HUES64 (cell line): ENCODE measurements around the gene SPEG.

ENCODE experiments used
- H3K27ac ChIP-seq: 2 replicates; pipeline ENCODE4 v1.7.0; 2013; ENCODE audit warnings: low read depth, low read length, inconsistent platforms
- H3K27me3 ChIP-seq: 2 replicates; pipeline ENCODE4 v1.6.1; 2013; ENCODE audit warnings: mild to moderate bottlenecking, low read length; ENCODE audit not compliant: insufficient read depth
- H3K36me3 ChIP-seq: 2 replicates; pipeline ENCODE4 v1.6.1; 2013; ENCODE audit warnings: mild to moderate bottlenecking, low read length; ENCODE audit not compliant: insufficient read depth
- H3K4me1 ChIP-seq: 2 replicates; pipeline ENCODE4 v1.6.1; 2013; ENCODE audit warnings: mild to moderate bottlenecking, low read length, moderate library complexity; ENCODE audit not compliant: insufficient read depth
- H3K4me3 ChIP-seq: 2 replicates; pipeline ENCODE4 v1.5.1; 2013; ENCODE audit warnings: mild to moderate bottlenecking, low read length, moderate library complexity
- H3K9ac ChIP-seq: 2 replicates; pipeline ENCODE4 v1.6.1; 2013; ENCODE audit warnings: mild to moderate bottlenecking, low read depth, low read length
- H3K9me3 ChIP-seq: 2 replicates; pipeline ENCODE4 v1.6.1; 2013; ENCODE audit warnings: low read depth, low read length; ENCODE audit not compliant: insufficient read depth
- WGBS: fragments of 150-250, 120-280 bp; methylation state at CpG from one replicate; pipeline ENCODE4 v1.1.7; 2013; ENCODE audit warnings: missing lambda C conversion rate; 5-methylcytosine and 5-hydroxymethylcytosine counted together

The SPEG gene

DNA sequence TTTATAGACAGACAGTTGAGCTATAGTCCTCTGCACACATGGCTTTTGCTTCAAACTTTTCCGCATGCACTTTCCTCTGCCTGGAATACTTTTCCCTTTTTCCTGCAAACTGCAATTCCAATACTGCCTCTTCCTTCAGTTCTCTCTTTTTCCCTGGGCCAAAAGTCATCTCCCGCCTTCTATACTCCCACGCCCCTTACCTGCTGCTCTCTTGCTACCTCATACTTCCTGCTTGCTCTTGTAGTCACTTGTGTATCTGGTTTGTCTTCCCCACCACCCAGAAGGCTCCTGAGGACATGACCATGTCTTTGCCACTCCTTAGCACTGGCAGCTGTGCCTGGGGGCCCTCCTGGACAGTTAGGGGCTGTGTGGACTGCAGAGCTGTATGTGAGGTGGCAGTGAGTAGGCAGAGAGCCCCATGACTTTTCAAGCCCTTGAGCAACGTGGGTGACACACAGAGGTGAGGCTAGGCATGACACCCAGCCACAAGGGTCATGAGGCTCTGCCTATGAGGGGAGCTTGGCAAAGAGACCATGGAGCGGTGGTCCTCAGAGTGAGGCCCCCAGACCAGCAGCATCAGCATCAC is 23.2 kb downstream of the SPEG start:
- Histone ChIP-seq H3K9ac (no peak overlapping the region), H3K9me3 (no peaks in the 10 kb centered on the region), H3K36me3 (0 out of 2 replicates have a peak, but pooled peaks cover 3% of the 10 kb centered on the region), H3K27me3 (no peaks in the 10 kb centered on the region), H3K4me3 (no peak overlapping the region), H3K27ac (no peak overlapping the region), H3K4me1 (peaks cover 30% of the 10 kb centered on the region)
- 75% methylated on average over 5 of the region's 5 CpGs for WGBS

DNA sequence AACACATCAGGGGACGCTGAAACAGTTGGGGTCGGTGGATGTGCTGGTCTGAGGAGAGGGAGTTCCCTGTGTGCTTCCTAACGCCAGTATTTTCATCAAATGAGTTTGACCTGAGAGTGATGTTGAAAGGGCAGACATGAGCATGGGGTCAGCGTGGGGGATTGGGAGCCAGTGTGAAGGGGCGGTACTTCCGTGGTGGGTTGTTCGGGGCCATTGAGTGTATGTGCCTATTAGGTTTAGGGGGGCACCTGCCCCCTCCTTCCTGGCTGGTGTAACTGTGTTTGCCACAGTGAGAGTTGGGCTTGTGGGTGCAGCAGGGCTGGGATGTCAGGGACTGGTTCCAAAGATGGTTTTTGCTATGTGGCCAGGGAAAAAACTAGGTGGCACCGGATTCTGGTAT is 24.4 kb downstream of the SPEG start:
- Histone ChIP-seq H3K36me3 (0 out of 2 replicates have a peak, but pooled peaks cover 3% of the 10 kb centered on the region), H3K9me3 (no peaks in the 10 kb centered on the region), H3K27ac (no peak overlapping the region), H3K9ac (no peak overlapping the region), H3K4me3 (no peak overlapping the region), H3K27me3 (no peaks in the 10 kb centered on the region), H3K4me1 (peaks cover 21% of the 10 kb centered on the region)
- 85% methylated on average over 8 of the region's 8 CpGs for WGBS

DNA sequence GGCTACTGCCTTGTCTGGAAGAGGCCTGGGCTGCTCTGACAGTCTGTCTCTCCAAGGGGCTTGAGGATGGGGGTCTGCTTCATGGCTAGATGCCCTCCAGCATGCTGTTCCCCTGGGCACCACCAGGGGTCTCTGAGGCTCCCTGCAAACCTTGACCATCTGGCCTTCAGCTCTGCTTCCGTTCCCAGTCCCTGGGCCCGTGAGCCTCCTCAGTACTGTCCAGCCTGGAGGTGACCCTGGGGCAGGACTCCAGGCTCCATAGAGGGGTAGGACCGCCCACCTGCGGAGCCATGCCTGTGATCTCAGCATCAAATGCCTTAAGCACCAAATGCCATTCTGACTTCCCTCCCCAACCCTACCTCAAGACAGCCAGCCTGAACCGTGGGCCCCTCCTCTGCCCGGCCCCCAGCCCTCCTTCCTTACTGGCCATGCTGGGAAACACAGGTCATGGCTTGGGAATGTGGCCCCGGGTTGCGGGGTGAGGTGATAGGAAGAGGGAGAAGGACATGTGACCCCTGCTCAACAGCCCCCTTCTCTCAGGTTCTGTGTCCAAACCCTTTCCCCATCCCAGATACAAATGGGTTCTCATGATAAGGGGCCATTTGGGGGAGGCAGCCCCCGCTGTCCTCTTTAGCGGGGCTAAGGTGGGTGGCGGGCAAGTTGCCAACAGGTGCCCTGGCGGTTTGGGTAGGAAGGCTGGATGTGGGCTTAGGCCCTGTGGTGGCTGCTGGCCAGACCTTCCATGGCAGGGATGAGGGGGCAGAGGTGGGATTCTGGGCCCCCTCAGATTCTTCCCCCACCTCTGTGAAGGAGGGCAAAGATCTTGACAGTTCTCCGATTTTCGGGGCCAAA is 25.0 kb downstream of the SPEG start:
- Histone ChIP-seq H3K9me3 (no peaks in the 10 kb centered on the region), H3K27ac (peak overlapping the region; percentile 41; the same call in 1 of the 2 replicates), H3K4me3 (no peak overlapping the region), H3K27me3 (no peaks in the 10 kb centered on the region), H3K4me1 (peaks cover 21% of the 10 kb centered on the region), H3K36me3 (peaks cover 5% of the 10 kb centered on the region; the same call in 1 of the 2 replicates), H3K9ac (no peak overlapping the region)
- WGBS = 53% methylated on average over 12 of the region's 14 CpGs

DNA sequence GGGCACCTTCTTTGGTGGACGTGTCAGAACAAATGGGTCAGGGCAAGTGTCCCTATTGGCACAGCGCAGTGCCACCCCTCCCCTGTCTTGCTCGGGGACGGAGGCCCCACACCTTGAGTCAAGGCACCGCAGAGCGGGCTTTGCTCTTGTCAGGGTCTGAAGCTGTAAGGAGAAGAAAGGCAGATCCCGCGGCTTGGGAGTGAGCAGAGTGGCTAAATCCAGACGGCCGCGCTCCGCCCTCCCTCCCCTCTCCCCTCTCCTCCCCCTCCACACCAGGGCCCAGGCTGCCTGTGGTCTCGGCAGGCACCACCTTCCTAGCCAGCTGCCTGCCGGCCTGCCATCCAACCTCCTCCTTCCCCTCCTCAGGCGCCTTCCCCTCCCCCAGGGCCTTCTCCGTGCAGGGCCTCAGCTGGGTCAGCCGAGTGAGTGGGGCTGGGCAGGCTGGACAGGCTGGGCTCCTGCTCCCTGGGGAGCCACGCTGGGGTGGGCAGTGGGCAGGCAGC is 25.8 kb downstream of the SPEG start:
- Histone ChIP-seq H3K36me3 (peaks cover 7% of the 10 kb centered on the region; the same call in 1 of the 2 replicates), H3K4me1 (peaks cover 21% of the 10 kb centered on the region), H3K27ac (peak overlapping the region; percentile 41; the same call in 1 of the 2 replicates), H3K9me3 (no peaks in the 10 kb centered on the region), H3K9ac (peak overlapping the region; percentile 48; the same call in 1 of the 2 replicates), H3K4me3 (0 out of 2 replicates have a peak overlapping the region, but pooled peaks have one; percentile 9), H3K27me3 (no peaks in the 10 kb centered on the region)
- 14% methylated on average over 18 of the region's 18 CpGs for WGBS

DNA sequence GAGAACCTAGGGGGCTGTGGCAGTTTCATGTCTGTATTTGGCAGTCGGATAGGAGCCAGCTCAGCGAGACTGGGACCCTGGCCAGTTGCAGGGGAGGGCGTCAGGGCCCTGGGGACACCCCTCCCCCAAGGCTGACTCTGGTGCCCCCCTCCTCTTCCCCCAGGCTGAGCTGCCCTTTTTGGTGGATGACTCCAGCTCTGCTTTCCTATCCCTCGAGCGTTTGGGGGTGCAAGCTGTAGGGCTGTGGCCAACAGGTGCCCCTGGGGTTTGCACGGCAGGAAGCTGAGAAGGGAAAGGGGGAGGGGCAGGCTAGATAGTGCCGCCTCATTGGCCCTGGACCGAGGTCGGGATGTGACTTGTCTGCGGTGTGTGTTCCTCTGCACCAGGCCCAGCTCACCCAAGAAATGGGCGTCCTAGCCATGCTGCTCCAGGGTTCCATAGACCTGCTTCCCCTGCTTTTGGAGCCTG is 26.4 kb downstream of the SPEG start:
- 29% methylated on average over 11 of the region's 11 CpGs for WGBS
- Histone ChIP-seq H3K27me3 (no peaks in the 10 kb centered on the region), H3K9ac (peak overlapping the region; percentile 21; the same call in 1 of the 2 replicates), H3K9me3 (no peaks in the 10 kb centered on the region), H3K4me1 (peaks cover 21% of the 10 kb centered on the region), H3K36me3 (peaks cover 7% of the 10 kb centered on the region; the same call in 1 of the 2 replicates), H3K4me3 (no peak overlapping the region), H3K27ac (no peak overlapping the region)

DNA sequence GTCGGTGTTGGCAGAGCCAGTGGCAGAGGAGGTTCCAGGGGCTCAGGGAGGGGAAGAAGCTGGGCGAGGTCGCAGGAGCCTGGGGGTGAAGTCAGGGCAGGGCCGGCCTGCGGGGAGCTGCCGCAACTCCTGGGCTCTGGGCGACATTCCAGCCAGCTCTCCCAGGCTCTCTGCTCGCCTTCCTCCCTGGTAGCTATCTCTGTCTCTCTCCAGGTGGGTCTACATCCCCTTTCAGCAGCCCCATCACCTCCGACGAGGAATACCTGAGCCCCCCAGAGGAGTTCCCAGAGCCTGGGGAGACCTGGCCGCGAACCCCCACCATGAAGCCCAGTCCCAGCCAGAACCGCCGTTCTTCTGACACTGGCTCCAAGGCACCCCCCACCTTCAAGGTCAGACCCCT is 27.0 kb downstream of the SPEG start:
- H3K27ac ChIP-seq = no peak overlapping the region
- peaks cover 21% of the 10 kb centered on the region for H3K4me1 ChIP-seq
- H3K9me3 ChIP-seq = no peaks in the 10 kb centered on the region
- H3K27me3 ChIP-seq = no peaks in the 10 kb centered on the region
- H3K4me3 ChIP-seq = no peak overlapping the region
- peaks cover 7% of the 10 kb centered on the region; the same call in 1 of the 2 replicates for H3K36me3 ChIP-seq
- peak overlapping the region; percentile 21; the same call in 1 of the 2 replicates for H3K9ac ChIP-seq
- WGBS = 84% methylated on average over 14 of the region's 14 CpGs

DNA sequence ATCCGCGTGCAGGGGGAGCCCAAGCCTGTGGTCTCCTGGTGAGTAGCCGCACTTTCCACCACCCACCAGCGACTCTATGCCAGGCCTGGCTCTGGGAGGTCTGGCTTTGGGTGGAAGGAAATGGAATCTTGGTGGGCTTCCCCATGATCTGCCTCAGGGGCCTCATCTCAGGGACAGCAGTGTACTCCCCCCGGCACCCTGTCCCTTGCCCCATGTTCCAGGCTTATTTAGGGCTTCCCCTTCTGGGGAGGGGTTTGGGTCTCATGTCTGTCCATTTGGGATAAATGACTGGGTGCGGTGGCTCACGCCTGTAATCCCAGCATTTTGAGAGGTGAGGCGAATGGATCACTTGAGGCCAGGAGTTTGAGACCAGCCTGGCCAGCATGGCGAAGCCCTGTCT is 27.7 kb downstream of the SPEG start:
- WGBS = 87% methylated on average over 9 of the region's 9 CpGs
- Histone ChIP-seq H3K27ac (no peak overlapping the region), H3K9ac (no peak overlapping the region), H3K36me3 (peaks cover 7% of the 10 kb centered on the region; the same call in 1 of the 2 replicates), H3K27me3 (no peaks in the 10 kb centered on the region), H3K4me1 (peaks cover 21% of the 10 kb centered on the region), H3K9me3 (no peaks in the 10 kb centered on the region), H3K4me3 (no peak overlapping the region)

DNA sequence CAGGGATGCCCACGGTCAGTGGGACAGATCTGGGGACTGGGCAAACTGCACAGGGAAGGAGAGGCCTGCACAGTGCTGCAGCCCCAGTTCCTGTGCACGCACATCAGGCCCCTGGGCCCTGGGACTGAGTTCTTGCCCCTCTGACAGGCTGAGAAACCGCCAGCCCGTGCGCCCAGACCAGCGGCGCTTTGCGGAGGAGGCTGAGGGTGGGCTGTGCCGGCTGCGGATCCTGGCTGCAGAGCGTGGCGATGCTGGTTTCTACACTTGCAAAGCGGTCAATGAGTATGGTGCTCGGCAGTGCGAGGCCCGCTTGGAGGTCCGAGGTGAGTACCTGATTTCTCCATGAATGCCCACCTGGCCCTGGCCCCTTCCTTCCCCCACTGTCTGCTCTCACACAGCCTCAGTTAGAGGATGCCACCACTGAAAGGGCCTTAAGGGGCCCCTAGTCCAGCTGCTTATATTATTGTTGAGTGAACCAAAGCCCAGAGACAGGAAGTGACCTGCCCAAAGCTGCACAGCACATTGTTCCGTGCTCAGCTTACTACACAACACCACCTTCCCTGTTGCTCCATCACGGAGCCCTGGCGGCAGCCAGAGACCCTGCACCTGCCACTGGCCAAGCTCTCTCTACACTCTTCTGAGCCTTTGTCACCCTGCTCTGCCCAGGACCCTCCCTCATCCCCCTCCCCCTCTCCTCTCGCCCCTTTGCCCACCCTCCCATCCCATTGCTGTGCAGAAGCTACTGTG is 29.8 kb downstream of the SPEG start:
- H3K36me3 ChIP-seq = peaks cover 7% of the 10 kb centered on the region; the same call in 1 of the 2 replicates

DNA sequence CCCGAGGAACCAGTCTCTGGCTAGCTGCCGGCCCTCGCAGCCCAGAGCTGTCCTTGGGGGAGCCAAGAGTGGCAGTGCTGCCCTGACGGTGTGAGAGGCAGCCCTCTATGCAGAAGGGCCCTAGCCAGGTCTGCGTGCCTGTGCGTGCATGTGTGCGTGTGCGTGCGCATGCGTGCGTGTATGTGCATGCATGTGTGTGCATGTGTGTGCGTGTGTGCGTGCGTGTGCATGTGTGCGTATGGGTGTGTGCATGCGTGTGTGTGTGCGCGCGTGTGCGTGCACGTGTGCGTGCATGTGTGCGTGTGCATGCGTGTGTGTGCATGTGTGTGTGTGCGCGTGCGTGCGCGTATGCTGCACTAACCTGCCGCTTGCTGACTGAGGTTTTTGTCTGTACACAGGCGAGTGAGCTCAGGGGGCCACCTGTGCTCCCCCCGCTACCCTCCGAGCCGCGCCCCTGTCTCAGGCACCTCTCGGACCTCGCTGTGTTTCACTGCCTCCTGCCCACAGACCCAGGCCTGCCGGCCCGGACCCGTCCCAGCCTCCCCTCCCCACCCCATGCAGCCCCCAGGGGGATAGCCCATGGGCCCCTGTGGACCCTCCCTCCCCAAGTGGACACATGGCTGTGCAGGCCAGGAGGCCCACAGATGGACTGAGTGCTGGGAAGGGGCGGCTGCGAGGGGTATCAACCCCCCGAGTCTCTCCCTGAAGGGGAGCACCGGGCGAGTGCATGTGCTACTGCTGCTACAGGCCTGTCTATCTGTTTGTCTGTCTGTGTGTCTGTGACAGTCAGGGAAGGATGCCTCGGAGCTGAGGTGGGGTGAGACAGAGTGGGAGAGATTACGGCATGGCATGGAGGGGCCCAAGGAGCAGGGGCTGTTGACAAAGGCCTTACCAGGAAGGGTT is 31.3 kb downstream of the SPEG start:
- no peaks in the 10 kb centered on the region for H3K9me3 ChIP-seq
- no peaks in the 10 kb centered on the region for H3K27me3 ChIP-seq
- H3K4me3 ChIP-seq = no peak overlapping the region
- H3K27ac ChIP-seq = no peak overlapping the region
- H3K9ac ChIP-seq = no peak overlapping the region
- 91% methylated on average over 47 of the region's 47 CpGs for WGBS
- H3K36me3 ChIP-seq = peaks cover 7% of the 10 kb centered on the region; the same call in 1 of the 2 replicates
- H3K4me1 ChIP-seq = peaks cover 7% of the 10 kb centered on the region; the same call in 1 of the 2 replicates

More for the DNA sequence above, 29.8 kb downstream of the SPEG start:
- Histone ChIP-seq H3K27me3 (no peaks in the 10 kb centered on the region), H3K27ac (no peak overlapping the region), H3K4me1 (peaks cover 21% of the 10 kb centered on the region), H3K9ac (no peak overlapping the region), H3K9me3 (no peaks in the 10 kb centered on the region), H3K4me3 (no peak overlapping the region)
- 92% methylated on average over 20 of the region's 21 CpGs for WGBS
